ENCODE data around the gene ADAMTS9. TPM values are rescaled to one million over a fixed set of nuclear protein-coding genes. Genes with fewer than 3 reads are reported as not detected.

Gene ADAMTS9
- total and polyA plus RNA-seq, 9 of the 15 experiments (the other 6 are each of a cell fraction or from before 2014, with no cell fraction given) = 0.05 to 0.32 (median 0.13) TPM; not detected in 2

DNA sequence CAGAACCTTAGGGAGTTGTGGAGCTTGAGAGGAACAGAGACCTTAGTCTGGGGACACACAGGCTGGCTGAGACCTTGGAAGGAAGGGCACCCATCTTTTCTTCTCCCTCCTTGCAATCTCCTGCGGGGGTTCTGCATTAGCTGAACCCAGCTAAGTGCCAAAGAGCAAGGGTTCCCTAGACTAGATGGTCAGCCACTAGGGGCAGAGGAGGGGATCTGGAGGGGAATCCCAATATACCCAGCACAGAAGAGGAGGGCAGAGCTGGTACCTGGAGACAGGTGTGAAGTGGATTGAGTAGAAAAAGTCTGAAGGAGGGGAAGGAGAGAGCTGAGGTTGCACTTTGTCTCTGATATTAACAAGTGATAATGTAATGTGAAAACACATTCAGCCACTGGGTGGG, 212.8 kb downstream of the ADAMTS9 start:
- Histone ChIP-seq H4K20me1 (replicated peaks; ENCODE audit: control insufficient read depth, insufficient read depth, low read length) (no peaks in the 10 kb centered on the region), H3K4me1 (replicated peaks in 1 of 2; ENCODE audit: control insufficient read depth in 2 of 2, insufficient read depth in 2 of 2, low read length in 2 of 2) (no peaks in the 10 kb centered on the region), H3K79me2 (ENCODE audit: control insufficient read depth, insufficient read depth, low read length) (no peaks in the 10 kb centered on the region), H3K36me3 (ENCODE audit: control insufficient read depth, insufficient read depth, low read length) (no peaks in the 10 kb centered on the region), H3K27ac (ENCODE audit: extremely low read depth, low read depth, low read length) (no peak overlapping the region), H3K4me3 (no peak overlapping the region), H3K9ac (ENCODE audit: insufficient read depth in 1 of 2, low read depth in 2 of 2, low read length in 2 of 2) (no peak overlapping the region), H3K9me3 (replicated peaks; ENCODE audit: control insufficient read depth, insufficient read depth, low read depth, low read length) (no peaks in the 10 kb centered on the region), H3K4me2 (ENCODE audit: insufficient read depth, low read length) (no peak overlapping the region), H3K9me1 (ENCODE audit: control insufficient read depth, insufficient read depth, low read length) (no peaks in the 10 kb centered on the region), H3K27me3 (ENCODE audit: control insufficient read depth in 2 of 2, insufficient read depth in 2 of 2, low read length in 2 of 2) (no peaks in the 10 kb centered on the region), H2AFZ (ENCODE audit: low read depth, low read length) (no peak overlapping the region)
- no TSS peak for BruUV-seq (replicated peaks)
- no peak for DNase-seq (ENCODE audit: extremely low read depth in 1 of 4, low spot score in 3 of 4)
- no peak for FAIRE-seq
- TF ChIP-seq SAFB (IDR thresholded peaks at IDR 0.05; ENCODE audit: borderline replicate concordance, low read depth, low read length) (no peak), NCOA2 (IDR thresholded peaks at IDR 0.05; ENCODE audit: partially characterized antibody in 2 of 2) (no peak), ATF1 (CRISPR knock-in tag; IDR thresholded peaks at IDR 0.05) (no peak), ATF1 (tag; IDR thresholded peaks at IDR 0.05) (no peak), ZNF668 (CRISPR knock-in tag; IDR thresholded peaks at IDR 0.05) (no peak), TCF7L2 (IDR thresholded peaks at IDR 0.05; ENCODE audit: low read depth, low read length) (no peak), SRSF1 (IDR thresholded peaks at IDR 0.05; ENCODE audit: low read depth, low read length) (no peak)
- ChIA-PET CTCF (ENCODE audit: low intra/inter-chr PET ratio) (interaction anchor here (0.6 kb wide), 1 partner anchor 1490 kb away, joined by 3 read pairs; no protein-coding TSS in a partner anchor), POLR2A (interaction anchor here (0.6 kb wide), 2 partner anchors 15 to 901 kb away, joined by 3 read pairs; no protein-coding TSS in a partner anchor)
- WGBS (ENCODE audit: insufficient coverage, low coverage, missing lambda C conversion rate) = 0% methylated on average over 1 of the region's 1 CpG
- intact Hi-C loops (cut with micrococcal nuclease) (no loop called here), in situ Hi-C loops (cut with MboI) (no loop called here)
- ATAC-seq = no peak

DNA sequence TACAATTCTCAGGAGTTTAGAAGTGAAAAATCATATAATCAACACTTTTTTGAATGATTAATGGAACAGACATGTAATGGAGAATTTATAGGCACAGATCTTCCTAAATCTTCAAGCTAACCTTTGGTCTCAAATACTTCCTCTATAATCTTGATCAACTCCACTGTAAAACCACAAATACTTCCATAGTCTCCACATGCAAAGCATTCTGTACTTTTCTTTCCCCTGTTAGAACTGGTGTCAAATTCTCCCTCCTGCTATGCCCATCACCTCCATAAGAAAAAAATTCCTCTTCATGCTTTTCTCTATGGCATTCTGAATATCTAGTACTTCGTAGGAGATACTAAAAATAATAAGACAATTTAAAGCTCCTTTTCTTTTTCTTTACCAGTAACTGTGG, 214.3 kb downstream of the ADAMTS9 start:
- no peak for DNase-seq (ENCODE audit: extremely low read depth in 1 of 4, low spot score in 3 of 4)
- no peak for FAIRE-seq
- H3K9me3 ChIP-seq (replicated peaks; ENCODE audit: control insufficient read depth, insufficient read depth, low read depth, low read length) = no peaks in the 10 kb centered on the region
- no peaks in the 10 kb centered on the region for H3K9me1 ChIP-seq (ENCODE audit: control insufficient read depth, insufficient read depth, low read length)
- no peak overlapping the region for H3K9ac ChIP-seq (ENCODE audit: insufficient read depth in 1 of 2, low read depth in 2 of 2, low read length in 2 of 2)
- no peaks in the 10 kb centered on the region for H3K36me3 ChIP-seq (ENCODE audit: control insufficient read depth, insufficient read depth, low read length)
- no peaks in the 10 kb centered on the region for H3K27me3 ChIP-seq (ENCODE audit: control insufficient read depth in 2 of 2, insufficient read depth in 2 of 2, low read length in 2 of 2)
- H3K4me2 ChIP-seq (ENCODE audit: insufficient read depth, low read length) = no peak overlapping the region
- H3K4me1 ChIP-seq (replicated peaks in 1 of 2; ENCODE audit: control insufficient read depth in 2 of 2, insufficient read depth in 2 of 2, low read length in 2 of 2) = no peaks in the 10 kb centered on the region
- ChIA-PET POLR2A (no interaction called here), CTCF (ENCODE audit: low intra/inter-chr PET ratio) (no interaction called here)
- H3K79me2 ChIP-seq (ENCODE audit: control insufficient read depth, insufficient read depth, low read length) = no peaks in the 10 kb centered on the region
- intact Hi-C loops (cut with micrococcal nuclease) (no loop called here), in situ Hi-C loops (cut with MboI) (no loop called here)
- no peak for ATAC-seq
- WGBS (ENCODE audit: insufficient coverage, low coverage, missing lambda C conversion rate) = 0% methylated on average over 1 of the region's 1 CpG
- H3K27ac ChIP-seq (ENCODE audit: extremely low read depth, low read depth, low read length) = no peak overlapping the region
- no peak for TF ChIP-seq ZNF41 (CRISPR knock-in tag; conservative IDR thresholded peaks at IDR 0.05)
- no peak for TF ChIP-seq PHB (CRISPR knock-in tag; IDR thresholded peaks at IDR 0.05)
- TF ChIP-seq, protein P1, sequence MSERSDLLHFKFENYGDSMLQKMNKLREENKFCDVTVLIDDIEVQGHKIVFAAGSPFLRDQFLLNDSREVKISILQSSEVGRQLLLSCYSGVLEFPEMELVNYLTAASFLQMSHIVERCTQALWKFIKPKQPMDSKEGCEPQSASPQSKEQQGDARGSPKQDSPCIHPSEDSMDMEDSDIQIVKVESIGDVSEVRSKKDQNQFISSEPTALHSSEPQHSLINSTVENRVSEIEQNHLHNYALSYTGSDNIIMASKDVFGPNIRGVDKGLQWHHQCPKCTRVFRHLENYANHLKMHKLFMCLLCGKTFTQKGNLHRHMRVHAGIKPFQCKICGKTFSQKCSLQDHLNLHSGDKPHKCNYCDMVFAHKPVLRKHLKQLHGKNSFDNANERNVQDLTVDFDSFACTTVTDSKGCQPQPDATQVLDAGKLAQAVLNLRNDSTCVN (CRISPR knock-in tag; IDR thresholded peaks at IDR 0.05) = no peak
- no peak for TF ChIP-seq SREBF1 (IDR thresholded peaks at IDR 0.05; ENCODE audit: borderline replicate concordance, low read depth, low read length)
- TF ChIP-seq KLF13 (tag; IDR thresholded peaks at IDR 0.05; ENCODE audit: borderline replicate concordance, low read depth) = no peak
- no peak overlapping the region for H2AFZ ChIP-seq (ENCODE audit: low read depth, low read length)
- H3K4me3 ChIP-seq = no peak overlapping the region
- H4K20me1 ChIP-seq (replicated peaks; ENCODE audit: control insufficient read depth, insufficient read depth, low read length) = no peaks in the 10 kb centered on the region
- BruUV-seq (replicated peaks) = no TSS peak

Data from K562 (cell line).